Activated CD4-positive, alpha-beta memory T cell treated with anti-CD3 and anti-CD28 coated beads for 36 hours (primary cell): ENCODE results near the gene ZSCAN4. TPM values are rescaled to one million over a fixed set of nuclear protein-coding genes. Genes with fewer than 3 reads are reported as not detected.

Experiments
- CTCF ChIA-PET: fragments of 350-600 bp; sonication (Branson Sonifier 250); formaldehyde crosslinking; loops from one replicate; lab custom pipeline; 2021; ENCODE audit warnings: antibody characterized with exemption, inconsistent platforms; lab: Charles Lee
- POLR2A ChIA-PET: fragments of 350-600 bp; sonication (Branson Sonifier 250); formaldehyde crosslinking; loops from one replicate; lab custom pipeline; 2021; ENCODE audit warnings: antibody characterized with exemption; lab: Charles Lee
- DNase-seq: peaks from one replicate; pipeline ENCODE4 v3.0.0-alpha.2; 2020
- H3K27ac Mint-ChIP-seq: one replicate; pipeline ENCODE4 v1.8.0; 2021; ENCODE audit warnings: mixed read lengths
- H3K27me3 Mint-ChIP-seq: one replicate; pipeline ENCODE4 v1.8.0; 2021; ENCODE audit warnings: mixed read lengths
- H3K36me3 Mint-ChIP-seq: one replicate; pipeline ENCODE4 v1.8.0; 2021; ENCODE audit warnings: mixed read lengths
- H3K4me1 Mint-ChIP-seq: one replicate; pipeline ENCODE4 v1.8.0; 2021; ENCODE audit warnings: low read depth, mixed read lengths
- H3K4me3 Mint-ChIP-seq: one replicate; pipeline ENCODE4 v1.8.0; 2021; ENCODE audit warnings: mild to moderate bottlenecking, mixed read lengths
- H3K9me3 Mint-ChIP-seq: one replicate; pipeline ENCODE4 v1.8.0; 2021; ENCODE audit warnings: mixed read lengths
- intact Hi-C: fragments of 100-400 bp; cut with micrococcal nuclease; formaldehyde crosslinking; loops from one replicate; pipeline ENCODE4 v1.15.1; 2023
- total RNA-seq, 2 experiments: library from RNA; stranded (reverse); gene quantifications; one replicate each; pipeline ENCODE4 v1.2.3, GENCODE V29; 2021

ZSCAN4 gene
- total RNA-seq, 2 experiments from 2014 or later = not detected

DNA sequence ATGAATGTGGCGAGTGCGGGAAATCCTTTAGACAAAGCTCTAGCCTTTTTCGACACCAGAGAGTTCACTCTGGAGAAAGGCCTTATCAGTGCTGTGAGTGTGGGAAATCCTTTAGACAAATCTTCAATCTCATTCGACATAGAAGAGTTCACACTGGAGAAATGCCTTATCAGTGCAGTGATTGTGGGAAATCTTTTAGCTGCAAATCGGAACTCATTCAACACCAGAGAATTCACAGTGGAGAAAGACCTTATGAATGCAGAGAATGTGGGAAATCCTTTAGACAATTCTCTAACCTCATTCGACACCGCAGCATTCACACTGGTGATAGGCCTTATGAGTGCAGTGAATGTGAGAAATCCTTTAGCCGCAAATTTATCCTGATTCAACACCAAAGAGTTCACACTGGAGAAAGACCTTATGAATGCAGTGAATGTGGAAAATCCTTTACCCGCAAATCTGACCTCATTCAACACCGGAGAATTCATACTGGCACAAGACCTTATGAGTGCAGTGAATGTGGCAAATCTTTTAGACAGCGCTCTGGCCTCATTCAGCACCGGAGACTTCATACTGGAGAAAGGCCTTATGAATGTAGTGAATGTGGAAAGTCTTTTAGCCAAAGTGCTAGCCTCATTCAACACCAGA is 18.8 kb downstream of the ZSCAN4 start:
- H3K4me1 Mint-ChIP-seq = peaks cover 17% of the 10 kb centered on the region
- no peaks in the 10 kb centered on the region for H3K27me3 Mint-ChIP-seq
- H3K36me3 Mint-ChIP-seq = peaks cover 86% of the 10 kb centered on the region
- CTCF ChIA-PET = no interaction called here
- peaks cover 90% of the 10 kb centered on the region for H3K9me3 Mint-ChIP-seq
- no peak overlapping the region for H3K27ac Mint-ChIP-seq
- POLR2A ChIA-PET = no interaction called here
- intact Hi-C loops = no loop called here
- no peak overlapping the region for H3K4me3 Mint-ChIP-seq
- no peak for DNase-seq

DNA sequence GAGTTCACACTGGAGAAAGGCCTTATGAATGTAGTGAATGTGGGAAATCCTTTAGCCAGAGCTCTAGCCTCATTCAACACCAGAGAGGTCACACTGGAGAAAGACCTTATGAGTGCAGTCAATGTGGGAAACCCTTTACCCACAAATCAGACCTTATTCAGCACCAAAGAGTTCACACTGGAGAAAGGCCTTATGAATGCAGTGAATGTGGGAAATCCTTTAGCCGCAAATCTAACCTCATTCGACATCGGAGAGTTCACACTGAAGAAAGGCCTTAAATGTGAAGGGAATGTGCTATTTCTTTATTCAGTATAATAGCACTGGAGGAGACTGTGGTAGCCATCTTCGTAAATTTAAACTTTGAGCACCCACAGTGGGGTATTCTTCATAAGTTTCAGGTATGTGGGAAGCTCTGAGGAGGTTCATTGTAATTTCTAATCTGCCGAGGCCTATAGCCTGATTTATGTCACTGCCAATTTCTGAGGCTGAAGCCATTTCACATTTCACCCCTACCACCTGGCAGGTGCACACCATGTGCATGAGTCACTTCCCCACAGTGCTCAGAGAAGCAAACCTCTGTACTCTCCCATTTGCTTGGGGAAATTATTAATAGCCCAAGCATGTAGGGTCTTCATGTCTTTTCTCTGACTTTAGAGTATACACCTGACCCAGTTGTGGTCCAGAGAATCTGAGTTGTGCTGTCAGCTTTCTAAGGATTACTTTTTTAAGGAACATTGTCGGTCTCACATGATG is 19.5 kb downstream of the ZSCAN4 start:
- peaks cover 10% of the 10 kb centered on the region for H3K4me1 Mint-ChIP-seq
- ChIA-PET POLR2A (no interaction called here), CTCF (no interaction called here)
- intact Hi-C loops = no loop called here
- H3K27me3 Mint-ChIP-seq = no peaks in the 10 kb centered on the region
- H3K4me3 Mint-ChIP-seq = no peak overlapping the region
- no peak for DNase-seq
- no peak overlapping the region for H3K27ac Mint-ChIP-seq
- H3K9me3 Mint-ChIP-seq = peaks cover 89% of the 10 kb centered on the region
- peaks cover 86% of the 10 kb centered on the region for H3K36me3 Mint-ChIP-seq

DNA sequence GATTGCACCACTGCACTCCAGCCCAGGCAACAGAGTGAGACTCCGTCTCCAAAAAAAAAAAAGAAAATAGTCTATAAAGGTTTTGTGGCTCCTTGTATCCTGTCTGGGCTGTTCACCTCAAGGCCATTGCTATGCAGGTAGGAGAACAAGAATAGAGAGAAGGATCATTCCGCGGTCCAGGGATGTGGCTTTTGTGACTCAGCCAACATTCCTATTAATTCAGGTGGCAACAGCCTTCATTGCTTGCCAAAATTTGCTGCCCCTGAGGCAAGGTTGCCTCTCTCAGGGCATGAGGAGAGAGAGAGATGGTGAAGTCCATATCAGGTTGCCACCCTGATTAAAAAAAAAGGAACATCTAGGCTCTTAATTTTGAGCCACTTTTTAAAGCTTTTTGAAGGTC is 21.0 kb downstream of the ZSCAN4 start:
- no peaks in the 10 kb centered on the region for H3K4me1 Mint-ChIP-seq
- ChIA-PET CTCF (no interaction called here), POLR2A (no interaction called here)
- DNase-seq = no peak
- H3K27ac Mint-ChIP-seq = no peak overlapping the region
- no peaks in the 10 kb centered on the region for H3K27me3 Mint-ChIP-seq
- intact Hi-C loops = no loop called here
- H3K36me3 Mint-ChIP-seq = peaks cover 83% of the 10 kb centered on the region
- H3K9me3 Mint-ChIP-seq = peaks cover 88% of the 10 kb centered on the region
- no peak overlapping the region for H3K4me3 Mint-ChIP-seq

DNA sequence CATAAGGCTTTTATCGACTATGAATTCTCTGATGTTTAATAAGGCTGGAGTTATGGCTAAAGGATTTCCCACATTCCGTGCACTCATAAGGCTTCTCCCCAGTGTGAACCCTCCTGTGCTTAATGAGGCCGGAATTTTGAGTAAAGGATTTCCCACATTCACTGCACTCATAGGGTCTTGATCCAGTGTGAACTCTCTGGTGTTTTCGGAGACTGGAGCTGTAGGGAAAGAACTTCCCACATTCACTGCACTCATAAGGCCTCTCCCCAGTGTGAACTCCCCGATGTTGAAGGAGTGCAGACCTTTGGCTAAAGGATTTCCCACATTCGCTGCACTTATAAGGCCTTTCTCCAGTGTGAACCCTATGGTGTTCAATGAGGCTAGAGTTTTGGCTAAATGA is 32.9 kb downstream of the ZSCAN4 start:
- POLR2A ChIA-PET = no interaction called here
- no peak for DNase-seq
- Mint-ChIP-seq H3K27ac (no peak overlapping the region), H3K4me3 (no peak overlapping the region), H3K27me3 (no peaks in the 10 kb centered on the region), H3K9me3 (peaks cover 86% of the 10 kb centered on the region), H3K36me3 (peaks cover 77% of the 10 kb centered on the region), H3K4me1 (no peaks in the 10 kb centered on the region)
- intact Hi-C loops = no loop called here
- CTCF ChIA-PET = no interaction called here

DNA sequence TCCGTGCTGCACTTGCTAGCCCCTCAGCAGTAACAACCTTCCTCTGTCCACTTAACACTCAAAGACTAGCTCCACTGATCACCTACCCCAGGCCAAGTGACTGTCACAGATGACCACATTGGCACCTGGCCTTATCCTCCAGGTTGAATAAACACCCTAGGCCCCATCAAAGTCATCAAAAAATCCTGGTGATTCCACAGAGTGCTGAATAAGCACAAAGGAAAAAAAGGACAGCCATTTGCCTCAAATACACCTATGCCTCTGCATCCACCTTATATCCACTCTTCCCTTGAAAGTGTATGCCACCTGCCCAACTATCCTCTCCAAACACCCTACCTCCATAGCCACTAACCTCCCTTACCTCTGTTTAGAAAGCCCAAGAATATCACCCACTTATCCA is 37.6 kb downstream of the ZSCAN4 start:
- DNase-seq = no peak
- intact Hi-C loops = no loop called here
- no peak overlapping the region for H3K4me3 Mint-ChIP-seq
- H3K9me3 Mint-ChIP-seq = peaks cover 82% of the 10 kb centered on the region
- H3K27ac Mint-ChIP-seq = no peak overlapping the region
- peaks cover 72% of the 10 kb centered on the region for H3K36me3 Mint-ChIP-seq
- CTCF ChIA-PET = no interaction called here
- POLR2A ChIA-PET = no interaction called here
- peaks cover 3% of the 10 kb centered on the region for H3K4me1 Mint-ChIP-seq
- H3K27me3 Mint-ChIP-seq = peaks cover 10% of the 10 kb centered on the region

DNA sequence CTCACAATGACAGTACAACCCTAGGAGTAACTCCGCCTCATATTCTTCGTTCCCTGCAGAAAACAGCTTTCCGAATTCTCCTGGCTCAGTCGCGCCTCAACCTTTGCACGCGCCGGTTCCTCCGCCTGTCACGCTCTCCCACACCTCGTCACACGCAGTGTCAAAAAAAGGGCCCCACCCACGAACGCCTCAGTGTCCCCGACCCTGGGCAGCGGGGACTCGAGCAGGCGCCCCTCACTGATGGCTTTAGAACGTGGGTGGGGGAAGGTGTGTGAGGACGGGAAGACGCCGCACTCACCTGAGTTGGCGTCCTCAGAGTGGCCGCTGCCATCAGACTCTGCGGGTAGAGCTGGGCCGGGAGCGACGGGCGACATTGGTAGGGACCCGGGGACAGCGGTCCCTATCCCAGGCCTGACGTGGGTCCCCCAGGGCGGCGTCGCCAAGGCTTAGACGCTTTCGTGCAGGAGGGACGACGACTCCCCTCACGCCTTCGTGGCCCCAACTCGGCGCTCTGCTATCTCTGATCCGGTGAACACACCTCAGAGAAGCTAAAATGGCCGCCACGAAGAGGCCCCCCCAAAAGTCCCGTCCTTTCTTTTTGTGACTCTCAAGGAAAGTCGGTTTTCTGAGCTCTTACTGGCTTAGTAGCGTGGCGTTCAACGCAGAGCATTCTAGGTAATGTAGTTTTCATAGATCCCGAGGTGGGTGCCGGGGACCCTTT is 40.1 kb downstream of the ZSCAN4 start, which contains the start of gene ZNF154:
Gene ZNF154 (minus strand): TSS at position 564 of the 721 bp plus-strand sequence. CDS start 233 bp downstream, at position 331.
- CTCF ChIA-PET = no interaction called here
- DNase-seq = peak; percentile 38
- Mint-ChIP-seq H3K27me3 (peaks cover 10% of the 10 kb centered on the region), H3K9me3 (peaks cover 77% of the 10 kb centered on the region), H3K4me1 (peaks cover 3% of the 10 kb centered on the region), H3K4me3 (peak within 1 kb of the TSS; percentile 59), H3K36me3 (peaks cover 60% of the 10 kb centered on the region), H3K27ac (peak within 1 kb of the TSS; percentile 6)
- intact Hi-C loops = no loop called here
- POLR2A ChIA-PET = no interaction called here

DNA sequence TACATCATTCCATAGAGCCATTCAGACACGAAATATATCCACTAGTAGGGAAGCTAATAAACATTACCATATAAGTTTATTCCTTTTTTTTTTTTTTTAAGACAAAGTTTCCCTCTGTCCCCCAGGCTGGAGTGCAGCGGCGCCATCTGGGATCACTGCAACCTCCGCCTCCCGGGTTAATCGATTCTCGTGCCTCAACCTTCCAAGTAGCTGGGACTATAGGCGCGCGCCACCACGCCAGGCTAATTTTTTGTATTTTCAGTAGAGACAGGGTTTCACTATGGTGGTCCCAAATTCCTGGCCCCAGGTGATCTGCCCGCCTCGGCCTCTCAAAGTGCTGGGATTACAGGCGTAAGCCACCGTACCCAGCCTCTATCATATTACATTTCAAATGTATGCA is 40.9 kb downstream of the ZSCAN4 start:
- Mint-ChIP-seq H3K4me1 (peaks cover 3% of the 10 kb centered on the region), H3K27me3 (peaks cover 10% of the 10 kb centered on the region), H3K9me3 (peaks cover 77% of the 10 kb centered on the region), H3K4me3 (no peak overlapping the region), H3K36me3 (peaks cover 60% of the 10 kb centered on the region), H3K27ac (no peak overlapping the region)
- ChIA-PET CTCF (no interaction called here), POLR2A (no interaction called here)
- DNase-seq = no peak
- intact Hi-C loops = no loop called here

DNA sequence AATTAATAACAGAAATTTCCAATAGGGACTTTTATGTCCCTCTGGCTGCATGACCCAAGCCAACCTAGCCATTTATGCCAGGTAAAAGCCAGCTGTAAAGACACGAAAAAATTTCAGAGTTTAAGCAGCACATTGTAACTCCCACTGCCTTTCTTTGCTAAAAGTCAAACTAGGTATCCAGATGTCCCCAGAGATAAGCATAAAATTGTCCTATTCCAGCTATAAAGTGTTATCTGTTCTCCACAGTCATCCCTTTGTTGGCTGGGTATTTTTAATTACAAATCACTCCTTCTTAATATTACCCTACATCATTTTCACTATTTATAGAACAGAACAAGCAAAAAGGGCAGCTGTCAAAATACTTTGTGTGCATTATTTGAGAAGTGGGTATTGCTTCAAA is 43.5 kb downstream of the ZSCAN4 start:
- Mint-ChIP-seq H3K4me3 (no peak overlapping the region), H3K27ac (no peak overlapping the region), H3K36me3 (peaks cover 59% of the 10 kb centered on the region), H3K4me1 (peaks cover 3% of the 10 kb centered on the region), H3K27me3 (peaks cover 8% of the 10 kb centered on the region), H3K9me3 (peaks cover 75% of the 10 kb centered on the region)
- ChIA-PET POLR2A (no interaction called here), CTCF (interaction anchor here (1.0 kb wide), 1 partner anchor 31 kb away, joined by 3 read pairs; the partner anchor contains the start of gene ZNF551)
- no peak for DNase-seq
- intact Hi-C loops = no loop called here

DNA sequence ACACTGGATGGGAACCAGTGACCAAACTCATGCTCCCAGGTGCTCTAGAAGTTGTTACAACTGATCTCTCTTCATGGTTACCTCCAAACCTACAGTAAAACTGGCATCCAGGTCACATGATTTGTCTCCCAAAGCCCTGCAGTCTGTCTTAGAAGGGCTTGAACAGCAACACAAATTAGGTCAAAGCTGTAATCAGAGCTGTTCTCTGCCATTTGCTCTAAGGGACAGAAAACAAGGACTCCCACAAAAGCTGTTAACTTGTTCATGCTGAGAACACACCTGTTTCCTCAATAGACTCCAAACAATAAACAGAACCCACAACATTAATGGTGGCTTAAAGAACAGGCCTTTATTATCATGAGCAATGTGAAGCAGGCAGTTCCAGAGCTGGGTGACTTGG is 50.7 kb downstream of the ZSCAN4 start:
- H3K27me3 Mint-ChIP-seq = no peaks in the 10 kb centered on the region
- POLR2A ChIA-PET = interaction anchor here (0.5 kb wide), 1 partner anchor 81 kb away, joined by 3 read pairs; no protein-coding TSS in a partner anchor

DNA sequence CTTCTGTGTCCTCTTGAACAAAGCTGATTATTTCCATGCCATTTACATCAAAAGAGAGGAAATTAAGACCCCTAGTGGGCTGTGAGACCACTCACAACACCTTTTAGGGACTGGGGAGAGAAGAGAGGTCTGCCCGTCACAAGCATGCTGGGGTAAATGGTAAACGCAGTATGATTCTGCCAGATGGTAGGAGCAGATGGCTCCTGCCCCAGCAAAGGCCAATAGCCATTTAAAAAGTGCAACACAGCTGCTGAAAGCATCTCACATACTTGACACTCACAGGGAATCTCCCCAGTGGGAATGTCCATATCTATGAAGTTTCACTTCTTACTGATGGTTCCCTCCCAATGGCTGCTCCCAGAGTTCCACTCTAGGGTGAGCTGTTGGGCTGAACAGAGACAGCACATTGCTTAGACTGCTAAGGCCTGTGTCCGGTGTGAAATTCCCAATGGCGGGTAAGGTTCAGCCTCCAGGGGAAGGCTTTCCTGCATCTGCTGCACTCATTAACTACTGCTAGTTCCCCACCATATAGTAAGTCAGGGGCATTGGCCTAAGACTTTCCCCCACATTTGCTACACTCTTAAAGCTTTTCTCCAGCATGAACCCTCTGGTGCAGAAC is 51.3 kb downstream of the ZSCAN4 start:
- ChIA-PET POLR2A (interaction anchor here (0.5 kb wide), 1 partner anchor 81 kb away, joined by 3 read pairs; no protein-coding TSS in a partner anchor), CTCF (no interaction called here)
- peaks cover 83% of the 10 kb centered on the region for H3K9me3 Mint-ChIP-seq
- H3K27ac Mint-ChIP-seq = no peak overlapping the region
- H3K4me1 Mint-ChIP-seq = peaks cover 2% of the 10 kb centered on the region
- H3K36me3 Mint-ChIP-seq = peaks cover 81% of the 10 kb centered on the region
- H3K27me3 Mint-ChIP-seq = no peaks in the 10 kb centered on the region
- H3K4me3 Mint-ChIP-seq = no peak overlapping the region
- intact Hi-C loops = no loop called here
- no peak for DNase-seq

More for the DNA sequence above, 50.7 kb downstream of the ZSCAN4 start:
- Mint-ChIP-seq H3K9me3 (peaks cover 84% of the 10 kb centered on the region), H3K4me1 (no peaks in the 10 kb centered on the region), H3K27ac (no peak overlapping the region), H3K36me3 (peaks cover 82% of the 10 kb centered on the region), H3K4me3 (no peak overlapping the region)
- intact Hi-C loops = no loop called here
- DNase-seq = no peak
- CTCF ChIA-PET = interaction anchor here (0.7 kb wide), 1 partner anchor 19 kb away, joined by 3 read pairs; no protein-coding TSS in a partner anchor

DNA sequence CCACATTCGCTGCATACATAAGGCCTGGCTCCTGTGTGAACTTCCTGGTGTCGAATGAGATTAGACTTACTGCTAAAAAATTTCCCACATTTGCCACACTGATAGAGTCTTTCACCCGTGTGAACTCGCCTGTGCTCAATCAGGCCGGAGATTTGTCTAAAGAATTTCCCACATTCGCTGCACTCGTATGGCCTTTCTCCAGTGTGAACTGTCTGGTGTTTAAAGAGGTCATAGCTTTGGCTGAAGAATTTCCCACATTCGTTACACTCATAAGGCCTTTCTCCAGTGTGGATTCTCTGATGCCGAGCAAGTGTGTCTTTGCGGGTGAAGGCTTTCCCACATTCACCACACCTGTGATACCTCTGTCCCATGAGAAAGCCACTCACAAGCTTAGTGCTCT is 52.1 kb downstream of the ZSCAN4 start:
- H3K4me1 Mint-ChIP-seq = peaks cover 2% of the 10 kb centered on the region
- H3K27me3 Mint-ChIP-seq = no peaks in the 10 kb centered on the region
- intact Hi-C loops = no loop called here
- no peak for DNase-seq
- H3K27ac Mint-ChIP-seq = no peak overlapping the region
- peaks cover 80% of the 10 kb centered on the region for H3K9me3 Mint-ChIP-seq
- H3K4me3 Mint-ChIP-seq = no peak overlapping the region
- POLR2A ChIA-PET = no interaction called here
- CTCF ChIA-PET = no interaction called here
- peaks cover 79% of the 10 kb centered on the region for H3K36me3 Mint-ChIP-seq
